Mesendoderm (in vitro differentiated cells): ENCODE data around the gene PPP1R7.

Experiments used
- DNase-seq: peaks from one replicate; pipeline ENCODE4 v3.0.0; 2013
- H2AK5ac ChIP-seq: 2 replicates; pipeline ENCODE4 v1.6.1; 2013; ENCODE audit warnings: low read length, inconsistent platforms
- H2BK120ac ChIP-seq: 2 replicates; pipeline ENCODE4 v1.6.1; 2013; ENCODE audit warnings: low read depth, mild to moderate bottlenecking, low read length, moderate library complexity, mixed read lengths
- H2BK15ac ChIP-seq: replicated peaks from 2 replicates; pipeline ENCODE4 v1.6.1; 2013; ENCODE audit warnings: low read depth, mild to moderate bottlenecking, moderate library complexity
- H2BK5ac ChIP-seq: 2 replicates; pipeline ENCODE4 v1.6.1; 2013; ENCODE audit warnings: low read length, inconsistent platforms
- H3K18ac ChIP-seq: 2 replicates; pipeline ENCODE4 v1.6.1; 2013; ENCODE audit warnings: mild to moderate bottlenecking, low read length, mixed read lengths
- H3K23ac ChIP-seq: one replicate; pipeline ENCODE4 v1.6.1; 2013; ENCODE audit warnings: low read length
- H3K27ac ChIP-seq: 2 replicates; pipeline ENCODE4 v1.5.1; 2013; ENCODE audit warnings: low read depth, mild to moderate bottlenecking, inconsistent platforms, low read length, moderate library complexity
- H3K27me3 ChIP-seq: 2 replicates; pipeline ENCODE4 v1.6.1; 2013; ENCODE audit warnings: low read length, control low read depth, mild to moderate bottlenecking, inconsistent platforms; ENCODE audit not compliant: insufficient read depth, poor library complexity
- H3K36me3 ChIP-seq: 2 replicates; pipeline ENCODE4 v1.6.1; 2013; ENCODE audit warnings: low read length, inconsistent platforms; ENCODE audit not compliant: control insufficient read depth, insufficient read depth
- H3K4ac ChIP-seq: one replicate; pipeline ENCODE4 v1.6.1; 2013; ENCODE audit warnings: low read depth, mild to moderate bottlenecking, low read length, moderate library complexity
- H3K4me1 ChIP-seq: 2 replicates; pipeline ENCODE4 v1.6.1; 2013; ENCODE audit warnings: low read depth, low read length, inconsistent platforms; ENCODE audit not compliant: control insufficient read depth
- H3K4me2 ChIP-seq: 2 replicates; pipeline ENCODE4 v1.6.1; 2013; ENCODE audit warnings: low read length
- H3K4me3 ChIP-seq: 2 replicates; pipeline ENCODE4 v1.5.1; 2013; ENCODE audit warnings: mild to moderate bottlenecking, low read length
- H3K56ac ChIP-seq: one replicate; pipeline ENCODE4 v1.6.1; 2013; ENCODE audit warnings: low read length
- H3K79me1 ChIP-seq: 2 replicates; pipeline ENCODE4 v1.6.1; 2013; ENCODE audit warnings: low read length, inconsistent platforms
- H3K79me2 ChIP-seq: 2 replicates; pipeline ENCODE4 v1.6.1; 2013; ENCODE audit warnings: mild to moderate bottlenecking, low read length; ENCODE audit not compliant: control insufficient read depth, insufficient read depth
- H3K9ac ChIP-seq: 2 replicates; pipeline ENCODE4 v1.6.1; 2013; ENCODE audit warnings: low read length, inconsistent platforms
- H4K5ac ChIP-seq: one replicate; pipeline ENCODE4 v1.6.1; 2013; ENCODE audit warnings: low read length
- H4K8ac ChIP-seq: one replicate; pipeline ENCODE4 v1.6.1; 2013; ENCODE audit warnings: low read depth, mild to moderate bottlenecking, control low read depth, low read length, moderate library complexity
- WGBS: extraction: QIAGEN DNeasy Blood & Tissue Kit; methylation state at CpG from one replicate; pipeline ENCODE4 v1.1.7; 2013; ENCODE audit warnings: low lambda C conversion rate, missing lambda C conversion rate; ENCODE audit not compliant: insufficient coverage; ENCODE audit errors: extremely low coverage; 5-methylcytosine and 5-hydroxymethylcytosine counted together

The PPP1R7 gene

GRCh38 chr2:241228081-241228859 is 78.0 kb downstream of the PPP1R7 start:
- Histone ChIP-seq H3K9ac (no peak overlapping the region), H2BK15ac (no peak overlapping the region), H3K4me3 (no peak overlapping the region), H2AK5ac (no peak overlapping the region), H3K4ac (no peak overlapping the region), H3K79me2 (no peaks in the 10 kb centered on the region), H2BK120ac (no peak overlapping the region), H3K4me2 (no peak overlapping the region), H3K27ac (no peak overlapping the region), H3K4me1 (no peaks in the 10 kb centered on the region), H4K5ac (no peak overlapping the region), H3K23ac (no peak overlapping the region), H2BK5ac (no peak overlapping the region), H3K56ac (no peak overlapping the region), H3K79me1 (no peaks in the 10 kb centered on the region), H4K8ac (no peak overlapping the region), H3K18ac (no peak overlapping the region), H3K27me3 (no peaks in the 10 kb centered on the region), H3K36me3 (peaks cover 14% of the 10 kb centered on the region)
- DNase-seq = peak; percentile 63
- WGBS = no CpG with 5 or more reads among the region's 26 CpGs

DNA sequence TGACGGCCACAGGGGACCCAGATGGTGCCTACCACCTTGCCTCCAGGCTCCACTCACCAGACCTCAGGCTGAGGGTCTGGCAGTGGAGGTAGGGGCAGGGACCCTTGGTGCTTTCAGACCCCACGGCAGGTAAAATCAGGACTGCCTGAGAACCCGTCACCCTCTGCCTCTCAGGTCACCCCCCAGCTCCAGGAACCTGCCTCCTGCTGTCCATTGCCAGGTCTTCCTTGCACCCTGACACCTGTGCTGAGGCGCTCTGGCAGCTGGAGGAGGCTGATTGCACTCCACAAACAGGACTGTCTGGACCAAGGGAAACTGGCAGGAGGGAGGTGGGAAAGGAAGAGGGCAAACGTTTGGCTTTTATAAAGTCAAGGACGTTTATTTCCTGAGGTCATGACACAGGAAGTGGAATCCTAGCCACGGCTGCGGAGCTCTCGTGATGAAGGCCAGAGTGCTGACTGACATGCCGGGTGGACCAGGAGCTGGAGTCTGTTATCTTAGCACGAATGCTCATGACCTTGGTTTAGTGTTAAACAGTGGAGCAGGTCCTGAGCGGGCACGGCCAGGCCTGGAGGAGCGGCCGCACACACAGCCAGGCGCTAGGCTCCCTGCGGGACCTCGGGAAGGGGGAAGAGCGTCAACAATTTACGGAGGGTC is 78.7 kb downstream of the PPP1R7 start:
- Histone ChIP-seq H2BK120ac (no peak overlapping the region), H3K36me3 (peaks cover 18% of the 10 kb centered on the region), H2AK5ac (no peak overlapping the region), H3K79me2 (no peaks in the 10 kb centered on the region), H3K4me2 (no peak overlapping the region), H3K4me1 (no peaks in the 10 kb centered on the region), H3K27ac (no peak overlapping the region), H3K23ac (no peak overlapping the region), H2BK15ac (no peak overlapping the region), H3K9ac (no peak overlapping the region), H4K5ac (no peak overlapping the region), H3K27me3 (no peaks in the 10 kb centered on the region), H2BK5ac (no peak overlapping the region), H3K18ac (no peak overlapping the region), H3K79me1 (no peaks in the 10 kb centered on the region), H4K8ac (no peak overlapping the region), H3K56ac (no peak overlapping the region), H3K4me3 (no peak overlapping the region), H3K4ac (no peak overlapping the region)
- WGBS = no CpG with 5 or more reads among the region's 20 CpGs
- DNase-seq = no peak

DNA sequence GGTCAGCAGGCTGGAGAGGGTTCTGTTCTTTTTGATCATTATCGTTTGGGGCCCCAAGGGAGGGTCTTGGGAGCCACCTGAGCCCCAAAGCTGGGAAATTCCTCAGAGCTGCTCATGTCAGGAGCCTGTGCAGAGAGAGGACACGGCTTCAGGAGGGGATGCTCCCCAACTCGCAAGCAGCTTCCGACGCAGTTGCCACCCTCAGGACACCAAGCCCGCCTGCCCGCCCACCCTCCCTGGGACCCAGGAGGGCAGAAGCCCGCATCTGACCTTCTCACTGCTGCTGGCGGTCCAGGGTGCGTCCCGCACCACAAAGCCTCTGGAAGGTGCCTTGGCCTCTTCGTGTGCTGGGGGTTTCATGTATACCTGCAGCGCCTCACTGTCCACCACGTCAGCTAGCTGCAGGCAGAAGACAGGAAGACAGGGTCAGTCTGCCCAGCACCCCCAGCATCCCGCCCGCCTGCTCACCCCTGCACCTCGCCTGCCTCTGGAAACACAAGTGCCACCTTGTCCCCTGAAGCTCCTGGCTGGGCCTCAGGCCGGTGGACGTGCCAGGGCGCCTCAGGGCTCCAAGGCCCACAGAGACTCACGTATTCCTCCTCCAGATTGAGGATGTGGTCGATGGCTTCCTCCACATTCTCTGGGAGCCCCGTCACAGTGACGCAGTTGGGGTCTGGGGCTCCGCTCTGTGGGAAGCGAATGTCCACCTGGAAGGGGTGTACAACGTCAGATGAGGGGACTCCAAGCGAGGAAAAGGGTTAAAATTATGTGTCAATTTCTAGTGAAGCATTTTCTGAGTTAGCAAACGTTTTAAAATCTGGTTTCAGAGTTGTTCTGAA is 79.5 kb downstream of the PPP1R7 start:
- H3K4ac ChIP-seq = no peak overlapping the region
- H4K8ac ChIP-seq = no peak overlapping the region
- H3K36me3 ChIP-seq = peaks cover 18% of the 10 kb centered on the region
- H3K4me2 ChIP-seq = no peak overlapping the region
- H2BK120ac ChIP-seq = no peak overlapping the region
- no peaks in the 10 kb centered on the region for H3K79me2 ChIP-seq
- no CpG with 5 or more reads among the region's 29 CpGs for WGBS
- H2BK5ac ChIP-seq = no peak overlapping the region
- no peak overlapping the region for H2AK5ac ChIP-seq
- H3K4me3 ChIP-seq = no peak overlapping the region
- no peak overlapping the region for H3K56ac ChIP-seq
- no peaks in the 10 kb centered on the region for H3K79me1 ChIP-seq
- H2BK15ac ChIP-seq = no peak overlapping the region
- H3K4me1 ChIP-seq = no peaks in the 10 kb centered on the region
- H3K27me3 ChIP-seq = no peaks in the 10 kb centered on the region
- no peak overlapping the region for H3K18ac ChIP-seq
- no peak overlapping the region for H3K27ac ChIP-seq
- DNase-seq = no peak
- H4K5ac ChIP-seq = no peak overlapping the region
- no peak overlapping the region for H3K23ac ChIP-seq
- H3K9ac ChIP-seq = no peak overlapping the region

- no peak for DNase-seq
- Histone ChIP-seq H3K36me3 (peaks cover 22% of the 10 kb centered on the region), H3K4me2 (no peak overlapping the region), H3K56ac (no peak overlapping the region), H3K9ac (no peak overlapping the region), H2BK120ac (no peak overlapping the region), H3K4me1 (no peaks in the 10 kb centered on the region), H3K18ac (no peak overlapping the region), H3K23ac (no peak overlapping the region), H3K27ac (no peak overlapping the region), H3K27me3 (no peaks in the 10 kb centered on the region), H3K79me1 (no peaks in the 10 kb centered on the region), H4K8ac (no peak overlapping the region), H3K79me2 (no peaks in the 10 kb centered on the region), H3K4me3 (no peak overlapping the region), H2BK15ac (no peak overlapping the region), H4K5ac (no peak overlapping the region), H2BK5ac (no peak overlapping the region), H3K4ac (no peak overlapping the region), H2AK5ac (no peak overlapping the region)
- no CpG with 5 or more reads among the region's 19 CpGs for WGBS
These were observed 80.2 kb downstream of the PPP1R7 start for GRCh38 chr2:241230435-241230834.

GRCh38 chr2:241232736-241233575 is 82.7 kb downstream of the PPP1R7 start:
- Histone ChIP-seq H3K27ac (no peak overlapping the region), H4K8ac (no peak overlapping the region), H3K56ac (no peak overlapping the region), H3K4me2 (no peak overlapping the region), H3K27me3 (no peaks in the 10 kb centered on the region), H4K5ac (no peak overlapping the region), H3K79me2 (no peaks in the 10 kb centered on the region), H3K4me3 (no peak overlapping the region), H3K4me1 (no peaks in the 10 kb centered on the region), H3K18ac (no peak overlapping the region), H3K9ac (no peak overlapping the region), H3K36me3 (peaks cover 27% of the 10 kb centered on the region), H2BK15ac (no peak overlapping the region), H2AK5ac (no peak overlapping the region), H2BK120ac (no peak overlapping the region), H3K23ac (no peak overlapping the region), H3K4ac (no peak overlapping the region), H3K79me1 (no peaks in the 10 kb centered on the region), H2BK5ac (no peak overlapping the region)
- WGBS = no CpG with 5 or more reads among the region's 13 CpGs
- no peak for DNase-seq
